AG10803 (cell line): Measurements from ENCODE around the gene BECN2.

Experiments used
- DNase-seq: peaks from one replicate; pipeline ENCODE4 v3.0.0; 2010; ENCODE audit warnings: low read depth
- H3K4me3 ChIP-seq: 2 replicates; pipeline ENCODE4 v1.5.1; 2011; ENCODE audit warnings: mild to moderate bottlenecking, low read length, control low read depth
- CTCF ChIP-seq: conservative IDR thresholded peaks from 2 replicates; pipeline ENCODE4 v1.5.1; 2011; ENCODE audit warnings: mild to moderate bottlenecking, low read length, control low read depth, inconsistent platforms

Gene BECN2

GRCh38 chr1:241957692-241958494, at the start of gene BECN2:
BECN2 (plus strand) TSS chr1:241957767; CDS start chr1:241957767, 0 bp downstream.
- DNase-seq: no peak
- H3K4me3 ChIP-seq: no peak within 1 kb of the TSS
- no peak for TF ChIP-seq CTCF

- no peak overlapping the region for H3K4me3 ChIP-seq
- no peak for TF ChIP-seq CTCF
- DNase-seq: no peak
These were observed 41.4 kb upstream of the BECN2 start for GRCh38 chr1:241916196-241916595.

GRCh38 chr1:241917487-241917886, 40.1 kb upstream of the BECN2 start:
- TF ChIP-seq CTCF: no peak
- H3K4me3 ChIP-seq: no peak overlapping the region
- DNase-seq: no peak

- TF ChIP-seq CTCF: no peak
- peak; percentile 69 for DNase-seq
- no peak overlapping the region for H3K4me3 ChIP-seq
These were observed 38.7 kb upstream of the BECN2 start for GRCh38 chr1:241918879-241919278.

- H3K4me3 ChIP-seq: no peak overlapping the region
- no peak for TF ChIP-seq CTCF
- no peak for DNase-seq
These were observed 33.3 kb upstream of the BECN2 start for GRCh38 chr1:241924080-241924808.

GRCh38 chr1:241926141-241926540, 31.4 kb upstream of the BECN2 start:
- TF ChIP-seq CTCF: no peak
- no peak overlapping the region for H3K4me3 ChIP-seq
- no peak for DNase-seq

GRCh38 chr1:241927321-241927720, 30.2 kb upstream of the BECN2 start:
- no peak for TF ChIP-seq CTCF
- H3K4me3 ChIP-seq: no peak overlapping the region
- DNase-seq: no peak
